AML-193 (cell line): ENCODE results near the gene DOCK6.

ENCODE experiments used
- DNase-seq, 2 experiments: peaks; one replicate each; lab custom pipeline; 2025; lab: John Stamatoyannopoulos, UW

DOCK6 gene

GRCh38 chr19:11278670-11279069 lies 16.3 kb upstream of the DOCK6 start:
- no peak for DNase-seq

- DNase-seq = no peak
These were observed 12.3 kb upstream of the DOCK6 start for GRCh38 chr19:11274533-11275086.

GRCh38 chr19:11273989-11274388 lies 11.7 kb upstream of the DOCK6 start:
- DNase-seq = no peak

GRCh38 chr19:11273296-11273695 lies 11.0 kb upstream of the DOCK6 start:
- DNase-seq = no peak

GRCh38 chr19:11269408-11269807 lies 7.1 kb upstream of the DOCK6 start:
- DNase-seq = no peak

- DNase-seq = no peak
These were observed 6.5 kb upstream of the DOCK6 start for GRCh38 chr19:11268783-11269267.

GRCh38 chr19:11267316-11268085 lies 5.2 kb upstream of the DOCK6 start:
- DNase-seq = no peak

- DNase-seq = no peak
These were observed 3.5 kb upstream of the DOCK6 start for GRCh38 chr19:11265785-11266236.

- no peak for DNase-seq
These were observed 3.0 kb upstream of the DOCK6 start for GRCh38 chr19:11265177-11265784.

GRCh38 chr19:11264452-11265176 lies 2.3 kb upstream of the DOCK6 start:
- DNase-seq = no peak

GRCh38 chr19:11263726-11264125 lies 1.4 kb upstream of the DOCK6 start:
- no peak for DNase-seq

- no peak for DNase-seq
These were observed 823 bp downstream of the DOCK6 start for GRCh38 chr19:11261431-11261970.

GRCh38 chr19:11260996-11261395 lies 1.3 kb downstream of the DOCK6 start:
- DNase-seq = no peak

GRCh38 chr19:11257846-11258380 lies 4.4 kb downstream of the DOCK6 start:
- no peak for DNase-seq

GRCh38 chr19:11256189-11256588 lies 6.1 kb downstream of the DOCK6 start:
- no peak for DNase-seq

GRCh38 chr19:11254666-11255065 lies 7.7 kb downstream of the DOCK6 start:
- no peak for DNase-seq

GRCh38 chr19:11252665-11253355 lies 9.5 kb downstream of the DOCK6 start:
- no peak for DNase-seq

GRCh38 chr19:11251650-11252314 lies 10.5 kb downstream of the DOCK6 start:
- DNase-seq = no peak

- no peak for DNase-seq
These were observed 11.1 kb downstream of the DOCK6 start for GRCh38 chr19:11251217-11251616.

GRCh38 chr19:11248852-11249251 lies 13.5 kb downstream of the DOCK6 start:
- no peak for DNase-seq

GRCh38 chr19:11247934-11248333 lies 14.4 kb downstream of the DOCK6 start:
- no peak for DNase-seq
